GM23338 (cell line): ENCODE measurements around the gene THSD4. TPM values are rescaled to one million over a fixed set of nuclear protein-coding genes. Genes with fewer than 3 reads are reported as not detected.
A peak's percentile ranks its signal among the peaks of the same experiment; 100 is the strongest.

Source experiments
- ATAC-seq: fragments of 200-7000 bp; cut with Tn5 transposase; 3 replicates; pipeline ENCODE4 v1.9.1; 2020
- DNase-seq: peaks from one replicate; pipeline ENCODE4 v3.0.0-alpha.2; 2015; ENCODE audit warnings: low spot score
- H2AFZ ChIP-seq: fragments of 200-600 bp; sonication (generic); 2 replicates; pipeline ENCODE4 v1.8.0; 2016; ENCODE audit warnings: antibody characterized with exemption, mild to moderate bottlenecking, moderate library complexity
- H3F3A ChIP-seq: fragments of 200-600 bp; sonication (generic); replicated peaks from 2 replicates; pipeline ENCODE4 v1.8.0; 2017; ENCODE audit warnings: antibody characterized with exemption, mixed run types, low read depth
- H3K27ac ChIP-seq: fragments of 200-600 bp; sonication (generic); 2 replicates; pipeline ENCODE4 v1.6.1; 2016; ENCODE audit warnings: low read depth
- H3K27me3 ChIP-seq: fragments of 200-600 bp; sonication (generic); 2 replicates; pipeline ENCODE4 v1.8.0; 2016; ENCODE audit warnings: mild to moderate bottlenecking, mixed run types, moderate library complexity; ENCODE audit not compliant: insufficient read depth
- H3K36me3 ChIP-seq: fragments of 200-600 bp; sonication (generic); 2 replicates; pipeline ENCODE4 v1.8.0; 2016; ENCODE audit warnings: mild to moderate bottlenecking; ENCODE audit not compliant: insufficient read depth
- H3K4me1 ChIP-seq: fragments of 200-600 bp; sonication (generic); 2 replicates; pipeline ENCODE4 v1.8.0; 2016; ENCODE audit warnings: mild to moderate bottlenecking, moderate library complexity; ENCODE audit not compliant: insufficient read depth
- H3K4me2 ChIP-seq: fragments of 200-600 bp; sonication (generic); 2 replicates; pipeline ENCODE4 v1.7.1; 2017; ENCODE audit warnings: mixed run types
- H3K4me3 ChIP-seq: fragments of 200-600 bp; sonication (generic); 2 replicates; pipeline ENCODE4 v1.6.1; 2016; ENCODE audit warnings: mixed run types
- H3K79me2 ChIP-seq: fragments of 200-600 bp; sonication (generic); replicated peaks from 2 replicates; pipeline ENCODE4 v1.8.0; 2017; ENCODE audit warnings: mild to moderate bottlenecking; ENCODE audit not compliant: insufficient read depth
- H3K9me2 ChIP-seq: fragments of 200-600 bp; sonication (generic); 2 replicates; pipeline ENCODE4 v1.8.0; 2017; ENCODE audit not compliant: insufficient read depth
- H4K20me1 ChIP-seq: fragments of 200-600 bp; sonication (generic); replicated peaks from 2 replicates; pipeline ENCODE4 v1.8.0; 2017; ENCODE audit warnings: mild to moderate bottlenecking; ENCODE audit not compliant: insufficient read depth
- H3K27ac Mint-ChIP-seq: 2 replicates; pipeline ENCODE4 v1.8.0; 2020; ENCODE audit warnings: inconsistent platforms, mild to moderate bottlenecking, moderate library complexity, mixed read lengths
- H3K27me3 Mint-ChIP-seq: 3 replicates; pipeline ENCODE4 v1.8.0; 2022; ENCODE audit warnings: low read depth, mild to moderate bottlenecking, moderate library complexity, mixed read lengths, inconsistent platforms; ENCODE audit not compliant: insufficient read depth, poor library complexity
- H3K36me3 Mint-ChIP-seq: 3 replicates; pipeline ENCODE4 v1.8.0; 2021; ENCODE audit warnings: low read depth, mild to moderate bottlenecking, inconsistent platforms, moderate library complexity, mixed read lengths
- H3K4me1 Mint-ChIP-seq: 3 replicates; pipeline ENCODE4 v1.8.0; 2020; ENCODE audit warnings: mild to moderate bottlenecking, inconsistent platforms, mixed read lengths
- H3K4me3 Mint-ChIP-seq: 3 replicates; pipeline ENCODE4 v1.8.0; 2021; ENCODE audit warnings: moderate library complexity, mild to moderate bottlenecking, inconsistent platforms, mixed read lengths
- H3K9me3 Mint-ChIP-seq: 3 replicates; pipeline ENCODE4 v1.8.0; 2020; ENCODE audit warnings: moderate library complexity, mild to moderate bottlenecking, inconsistent platforms, mixed read lengths
- CREB1 ChIP-seq: fragments of 250-450 bp; sonication (Bioruptor Pico); IDR thresholded peaks from 2 replicates; pipeline ENCODE4 v1.5.0; 2020; ENCODE audit warnings: low read depth, mild to moderate bottlenecking, moderate library complexity
- CTCF ChIP-seq, 2 experiments: fragments of 200-600 bp in 1 of 2; sonication (generic) in 1 of 2; conservative IDR thresholded peaks; 2 replicates each; pipeline versions ENCODE4 v1.5.1 to v1.6.1; 2016 to 2017; ENCODE audit warnings: antibody characterized with exemption in 2 of 2, low read depth in 2 of 2, mild to moderate bottlenecking in 2 of 2, moderate library complexity in 1 of 2
- JUNB ChIP-seq: IDR thresholded peaks from one replicate; pipeline ENCODE4 v1.6.1; 2016; ENCODE audit warnings: antibody characterized with exemption; ENCODE audit not compliant: unreplicated experiment
- POLR2AphosphoS5 ChIP-seq: IDR thresholded peaks from 2 replicates; pipeline ENCODE4 v1.6.1; 2016; ENCODE audit warnings: antibody characterized with exemption, low read depth
- REST ChIP-seq: IDR thresholded peaks from one replicate; pipeline ENCODE4 v1.6.1; 2018; ENCODE audit warnings: antibody characterized with exemption; ENCODE audit not compliant: unreplicated experiment
- polyA plus RNA-seq: library from polyadenylated mRNA; unstranded; fragments of >200 nt; fragmentation: Nextera tagmentation; extraction: Ambion mirVana; gene quantifications from 2 replicates; pipeline ENCODE4 v1.2.1, GENCODE V29; 2016
- total RNA-seq: library from RNA; depleted of rRNA; stranded (reverse); fragments of >200 nt; shearing (Covaris generic); gene quantifications from 2 replicates; pipeline ENCODE4 v1.2.3, GENCODE V29; 2014

The THSD4 gene
- total and polyA plus RNA-seq, 2 experiments from 2014 or later, result 2.0 to 7.4 TPM

- Mint-ChIP-seq H3K27me3 (peaks cover 2% of the 10 kb centered on the region), H3K9me3 (peaks cover 9% of the 10 kb centered on the region), H3K27ac (no peak overlapping the region), H3K36me3 (peaks cover 11% of the 10 kb centered on the region), H3K4me1 (peaks cover 23% of the 10 kb centered on the region), H3K4me3 (no peak overlapping the region)
- Histone ChIP-seq H3F3A (no peaks in the 10 kb centered on the region), H3K4me3 (no peak overlapping the region), H3K4me2 (no peak overlapping the region), H3K9me2 (peaks cover 32% of the 10 kb centered on the region), H4K20me1 (no peaks in the 10 kb centered on the region), H3K4me1 (peaks cover 17% of the 10 kb centered on the region), H3K27me3 (no peaks in the 10 kb centered on the region), H3K36me3 (0 out of 2 replicates have a peak, but pooled peaks cover 3% of the 10 kb centered on the region), H3K27ac (no peak overlapping the region), H2AFZ (no peak overlapping the region), H3K79me2 (no peaks in the 10 kb centered on the region)
- DNase-seq (no peak), ATAC-seq (no peak)
- TF ChIP-seq REST, result no peak
These were observed 347.9 kb downstream of the THSD4 start for GRCh38 chr15:71463156-71463665.

- H3K9me3 Mint-ChIP-seq, result peaks cover 12% of the 10 kb centered on the region
- ATAC-seq, result peak; percentile 69
- TF ChIP-seq CTCF (conservative IDR thresholded peaks at IDR 0.05; ENCODE audit: low read depth in 2 of 2), result no peak
- no peak for TF ChIP-seq REST
- no peak for TF ChIP-seq POLR2AphosphoS5
- TF ChIP-seq CREB1 (CRISPR knock-in tag), result no peak
- TF ChIP-seq JUNB, result no peak
These were observed 350.1 kb downstream of the THSD4 start for GRCh38 chr15:71465131-71465955.

More at GRCh38 chr15:71465131-71465955, 350.1 kb downstream of the THSD4 start:
- Histone ChIP-seq H3K27ac (0 out of 2 replicates have a peak overlapping the region, but pooled peaks have one; percentile 3), H3K4me3 (no peak overlapping the region), H3K27me3 (no peaks in the 10 kb centered on the region), H3K79me2 (no peaks in the 10 kb centered on the region), H3K4me1 (peaks cover 17% of the 10 kb centered on the region), H3K4me2 (peak overlapping the region; percentile 14), H2AFZ (no peak overlapping the region), H3K9me2 (peaks cover 32% of the 10 kb centered on the region), H3K36me3 (0 out of 2 replicates have a peak, but pooled peaks cover 3% of the 10 kb centered on the region), H4K20me1 (no peaks in the 10 kb centered on the region), H3F3A (no peaks in the 10 kb centered on the region)
- H3K27ac Mint-ChIP-seq, result no peak overlapping the region
- peak; percentile 19 for DNase-seq
- peaks cover 23% of the 10 kb centered on the region for H3K4me1 Mint-ChIP-seq
- peaks cover 11% of the 10 kb centered on the region for H3K36me3 Mint-ChIP-seq
- H3K4me3 Mint-ChIP-seq, result peak overlapping the region; percentile 22; the same call in 1 of the 3 replicates
- H3K27me3 Mint-ChIP-seq, result peaks cover 2% of the 10 kb centered on the region
